ENCODE results near the gene PRR33.

The PRR33 gene

GRCh38 chr11:1866226-1866625 lies 25.5 kb downstream of the PRR33 start:
- peaks cover 33% of the 10 kb centered on the region for H3K36me3 ChIP-seq (ENCODE audit: control insufficient read depth, insufficient read depth, low read length)
- no peak overlapping the region for H3K4me3 ChIP-seq (replicated peaks; ENCODE audit: low read depth, low read length)
- TF ChIP-seq, protein P1, sequence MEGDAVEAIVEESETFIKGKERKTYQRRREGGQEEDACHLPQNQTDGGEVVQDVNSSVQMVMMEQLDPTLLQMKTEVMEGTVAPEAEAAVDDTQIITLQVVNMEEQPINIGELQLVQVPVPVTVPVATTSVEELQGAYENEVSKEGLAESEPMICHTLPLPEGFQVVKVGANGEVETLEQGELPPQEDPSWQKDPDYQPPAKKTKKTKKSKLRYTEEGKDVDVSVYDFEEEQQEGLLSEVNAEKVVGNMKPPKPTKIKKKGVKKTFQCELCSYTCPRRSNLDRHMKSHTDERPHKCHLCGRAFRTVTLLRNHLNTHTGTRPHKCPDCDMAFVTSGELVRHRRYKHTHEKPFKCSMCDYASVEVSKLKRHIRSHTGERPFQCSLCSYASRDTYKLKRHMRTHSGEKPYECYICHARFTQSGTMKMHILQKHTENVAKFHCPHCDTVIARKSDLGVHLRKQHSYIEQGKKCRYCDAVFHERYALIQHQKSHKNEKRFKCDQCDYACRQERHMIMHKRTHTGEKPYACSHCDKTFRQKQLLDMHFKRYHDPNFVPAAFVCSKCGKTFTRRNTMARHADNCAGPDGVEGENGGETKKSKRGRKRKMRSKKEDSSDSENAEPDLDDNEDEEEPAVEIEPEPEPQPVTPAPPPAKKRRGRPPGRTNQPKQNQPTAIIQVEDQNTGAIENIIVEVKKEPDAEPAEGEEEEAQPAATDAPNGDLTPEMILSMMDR (IDR thresholded peaks at IDR 0.05; ENCODE audit: insufficient read depth, low read length, poor library complexity, severe bottlenecking) = no peak
- DNase-seq (ENCODE audit: extremely low read depth, insufficient read length) = no peak
- H3K27me3 ChIP-seq (replicated peaks; ENCODE audit: control insufficient read depth, insufficient read depth, low read length) = no peaks in the 10 kb centered on the region

- TF ChIP-seq, protein P1 (IDR thresholded peaks at IDR 0.05; ENCODE audit: insufficient read depth, low read length, poor library complexity, severe bottlenecking) = no peak
- Histone ChIP-seq H3K4me3 (replicated peaks; ENCODE audit: low read depth, low read length) (no peak overlapping the region), H3K36me3 (ENCODE audit: control insufficient read depth, insufficient read depth, low read length) (peaks cover 33% of the 10 kb centered on the region), H3K27me3 (replicated peaks; ENCODE audit: control insufficient read depth, insufficient read depth, low read length) (no peaks in the 10 kb centered on the region)
- DNase-seq (ENCODE audit: extremely low read depth, insufficient read length) = no peak
These were observed 26.6 kb downstream of the PRR33 start for GRCh38 chr11:1864831-1865665.

- Histone ChIP-seq H3K36me3 (ENCODE audit: control insufficient read depth, insufficient read depth, low read length) (peaks cover 34% of the 10 kb centered on the region), H3K4me3 (replicated peaks; ENCODE audit: low read depth, low read length) (no peak overlapping the region), H3K27me3 (replicated peaks; ENCODE audit: control insufficient read depth, insufficient read depth, low read length) (no peaks in the 10 kb centered on the region)
- TF ChIP-seq, protein P1 (IDR thresholded peaks at IDR 0.05; ENCODE audit: insufficient read depth, low read length, poor library complexity, severe bottlenecking) = no peak
- DNase-seq (ENCODE audit: extremely low read depth, insufficient read length) = no peak
These were observed 27.5 kb downstream of the PRR33 start for GRCh38 chr11:1864231-1864630.

DNA sequence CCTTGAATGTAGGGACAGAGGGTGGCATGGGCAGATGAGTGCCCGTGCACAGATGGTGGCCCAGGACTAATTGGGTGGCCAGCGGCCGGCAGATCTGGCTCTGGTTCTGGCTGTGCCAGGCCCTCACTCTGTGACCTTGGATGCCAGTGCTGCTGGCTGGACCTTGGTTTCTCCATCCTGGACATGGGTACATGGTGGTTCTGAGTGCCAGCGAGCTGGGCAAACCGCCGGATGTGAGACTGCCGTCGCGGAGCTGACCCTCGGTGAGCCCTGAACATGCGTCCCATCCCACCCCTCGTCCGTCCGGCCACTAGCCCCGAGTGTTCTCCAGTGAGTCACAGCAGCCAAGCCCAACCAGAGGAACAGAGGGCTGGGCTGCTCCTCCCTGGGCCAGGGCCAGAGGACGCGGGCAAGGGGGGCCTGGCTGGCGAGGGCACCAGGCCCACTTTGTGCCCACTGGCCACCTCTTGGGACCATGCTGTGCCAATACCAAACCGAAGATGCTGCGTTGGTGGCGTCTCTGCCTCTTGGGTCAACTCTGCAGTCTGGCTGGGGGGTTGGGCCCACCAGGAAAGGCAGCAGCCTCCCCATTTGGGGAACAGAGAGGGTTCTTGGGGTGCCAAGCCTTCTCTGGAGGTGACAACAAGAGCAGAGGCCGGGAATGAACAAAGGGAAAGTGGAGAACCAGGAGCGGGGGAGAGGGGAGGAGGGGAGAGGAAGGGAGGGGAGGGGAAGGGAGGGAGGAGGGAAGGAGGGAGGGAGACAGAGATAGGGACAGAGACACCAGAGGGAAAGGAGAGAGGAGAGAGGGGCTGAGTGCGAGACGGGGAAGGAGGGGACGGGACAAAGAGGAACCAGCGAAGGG lies 28.1 kb downstream of the PRR33 start:
- no peak for DNase-seq (ENCODE audit: extremely low read depth, insufficient read length)
- TF ChIP-seq, protein P1 (IDR thresholded peaks at IDR 0.05; ENCODE audit: insufficient read depth, low read length, poor library complexity, severe bottlenecking) = no peak
- H3K27me3 ChIP-seq (replicated peaks; ENCODE audit: control insufficient read depth, insufficient read depth, low read length) = no peaks in the 10 kb centered on the region
- peaks cover 36% of the 10 kb centered on the region for H3K36me3 ChIP-seq (ENCODE audit: control insufficient read depth, insufficient read depth, low read length)
- H3K4me3 ChIP-seq (replicated peaks; ENCODE audit: low read depth, low read length) = no peak overlapping the region

DNA sequence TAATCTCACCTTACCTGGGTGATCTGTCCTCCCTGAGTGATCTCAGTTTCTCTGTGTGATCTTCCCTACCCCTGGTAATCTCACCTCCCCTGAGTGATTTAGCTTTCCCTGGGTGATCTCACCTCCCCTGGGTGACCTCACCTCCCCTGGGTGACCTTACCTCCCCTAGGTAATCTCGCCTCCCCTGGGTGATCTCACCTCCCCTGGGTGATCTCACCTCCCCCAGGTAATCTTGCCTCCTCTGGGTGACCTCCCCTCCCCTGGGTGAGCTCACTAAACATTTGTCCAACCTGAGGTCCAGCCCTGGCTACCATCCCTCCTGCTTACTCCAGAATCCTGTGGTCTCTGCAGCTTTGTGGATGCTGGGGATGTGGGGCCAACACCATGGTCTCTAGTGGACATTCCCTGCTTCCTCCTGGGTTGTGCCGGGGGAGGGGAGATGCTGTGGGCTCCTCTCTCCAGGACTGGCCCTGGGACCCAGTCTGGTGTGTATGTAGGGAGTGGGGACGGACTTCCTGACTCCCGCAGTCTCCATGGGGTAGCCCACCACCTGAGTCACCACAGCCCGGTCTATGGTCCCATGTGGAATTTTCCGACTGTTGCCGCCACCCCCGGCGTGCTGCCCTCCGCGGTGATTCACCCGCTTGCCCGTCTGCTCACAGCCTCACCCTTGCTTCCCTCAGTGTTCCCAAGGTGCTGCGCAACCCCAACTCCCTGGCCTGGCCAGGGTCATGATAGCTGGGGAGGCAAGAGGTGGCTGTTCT lies 28.9 kb downstream of the PRR33 start:
- DNase-seq (ENCODE audit: extremely low read depth, insufficient read length) = no peak

More for the DNA sequence above, 28.9 kb downstream of the PRR33 start:
- H3K36me3 ChIP-seq (ENCODE audit: control insufficient read depth, insufficient read depth, low read length) = peaks cover 38% of the 10 kb centered on the region
- TF ChIP-seq, protein P1 (IDR thresholded peaks at IDR 0.05; ENCODE audit: insufficient read depth, low read length, poor library complexity, severe bottlenecking) = no peak
- H3K4me3 ChIP-seq (replicated peaks; ENCODE audit: low read depth, low read length) = no peak overlapping the region
- no peaks in the 10 kb centered on the region for H3K27me3 ChIP-seq (replicated peaks; ENCODE audit: control insufficient read depth, insufficient read depth, low read length)

Measured in GM06990 (cell line).